Retinal pigment epithelial cell (primary cell): ENCODE measurements around the gene COL4A5.

Source experiments
- DNase-seq: peaks from one replicate; pipeline ENCODE4 v3.0.0-alpha.2; 2010; ENCODE audit warnings: low read depth
- H3K4me3 ChIP-seq: 2 replicates; pipeline ENCODE4 v1.5.1; 2011; ENCODE audit warnings: mild to moderate bottlenecking, low read length, control low read depth, moderate library complexity
- TF ChIP-seq, protein P1 (sequence below): conservative IDR thresholded peaks from 2 replicates; pipeline ENCODE4 v1.5.1; 2011; ENCODE audit warnings: low read depth, low read length, control low read depth, inconsistent platforms

COL4A5 gene

DNA sequence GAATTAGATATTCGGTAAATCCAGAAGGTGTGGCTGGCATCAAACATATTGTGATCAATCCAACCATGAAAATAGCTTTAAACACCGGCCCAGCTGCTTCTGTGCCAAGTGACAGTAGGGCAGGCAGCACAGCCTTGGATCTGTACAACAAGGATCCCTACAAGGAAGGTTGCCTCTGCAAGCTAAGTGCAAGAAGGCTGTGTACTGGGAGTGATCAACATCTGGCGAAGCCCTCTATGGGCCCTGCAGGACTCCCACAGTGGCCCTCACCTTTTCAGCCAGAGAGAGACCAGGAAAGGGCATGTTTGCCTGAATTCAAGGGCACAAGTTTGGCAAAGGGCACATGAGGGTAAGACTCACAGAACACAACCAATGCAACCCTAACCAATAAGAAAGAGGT is 287.1 kb downstream of the COL4A5 start:
- no peak for DNase-seq
- TF ChIP-seq, protein P1, sequence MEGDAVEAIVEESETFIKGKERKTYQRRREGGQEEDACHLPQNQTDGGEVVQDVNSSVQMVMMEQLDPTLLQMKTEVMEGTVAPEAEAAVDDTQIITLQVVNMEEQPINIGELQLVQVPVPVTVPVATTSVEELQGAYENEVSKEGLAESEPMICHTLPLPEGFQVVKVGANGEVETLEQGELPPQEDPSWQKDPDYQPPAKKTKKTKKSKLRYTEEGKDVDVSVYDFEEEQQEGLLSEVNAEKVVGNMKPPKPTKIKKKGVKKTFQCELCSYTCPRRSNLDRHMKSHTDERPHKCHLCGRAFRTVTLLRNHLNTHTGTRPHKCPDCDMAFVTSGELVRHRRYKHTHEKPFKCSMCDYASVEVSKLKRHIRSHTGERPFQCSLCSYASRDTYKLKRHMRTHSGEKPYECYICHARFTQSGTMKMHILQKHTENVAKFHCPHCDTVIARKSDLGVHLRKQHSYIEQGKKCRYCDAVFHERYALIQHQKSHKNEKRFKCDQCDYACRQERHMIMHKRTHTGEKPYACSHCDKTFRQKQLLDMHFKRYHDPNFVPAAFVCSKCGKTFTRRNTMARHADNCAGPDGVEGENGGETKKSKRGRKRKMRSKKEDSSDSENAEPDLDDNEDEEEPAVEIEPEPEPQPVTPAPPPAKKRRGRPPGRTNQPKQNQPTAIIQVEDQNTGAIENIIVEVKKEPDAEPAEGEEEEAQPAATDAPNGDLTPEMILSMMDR, result no peak
- H3K4me3 ChIP-seq, result no peak overlapping the region

GRCh38 chrX:108731153-108731552 is 291.5 kb downstream of the COL4A5 start:
- TF ChIP-seq, protein P1, result no peak
- H3K4me3 ChIP-seq, result no peak overlapping the region
- DNase-seq, result no peak

DNA sequence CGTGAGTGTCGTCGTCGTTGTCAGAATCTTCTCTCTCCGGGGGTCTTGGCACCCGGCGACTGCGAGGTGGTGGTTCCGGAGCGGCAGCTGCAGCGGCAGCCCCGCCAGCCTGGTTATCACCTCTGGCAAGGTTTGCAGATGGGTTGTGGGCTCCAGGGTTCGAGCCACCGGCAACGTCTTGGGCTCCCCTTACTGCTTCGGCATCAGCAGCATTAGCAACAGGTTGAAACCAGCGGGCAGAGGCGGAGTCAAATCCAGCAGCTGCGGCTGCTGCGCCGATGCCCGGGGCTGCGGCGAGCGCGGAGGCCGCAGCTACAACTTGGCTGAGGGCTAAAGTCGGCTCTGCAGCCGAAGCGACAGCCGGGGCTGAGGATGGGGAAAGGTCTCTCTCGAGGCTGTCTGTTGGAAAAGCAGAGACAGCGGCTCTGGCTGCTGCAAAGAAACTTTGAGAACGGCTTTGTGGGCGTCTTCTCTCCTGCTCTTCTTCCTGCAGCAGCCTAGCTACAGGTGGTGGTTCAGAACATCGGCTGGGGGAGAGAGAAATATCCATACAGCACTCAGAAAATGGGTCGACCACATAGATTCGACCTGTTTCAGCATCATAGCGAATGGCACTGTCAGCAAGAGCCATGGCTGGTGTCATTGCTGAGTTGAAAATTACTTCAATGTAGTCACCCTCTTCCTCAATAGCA is 293.1 kb downstream of the COL4A5 start:
- H3K4me3 ChIP-seq, result no peak overlapping the region
- TF ChIP-seq, protein P1, result no peak
- DNase-seq, result no peak

GRCh38 chrX:108734426-108734825 is 294.8 kb downstream of the COL4A5 start:
- no peak for DNase-seq
- H3K4me3 ChIP-seq, result no peak overlapping the region
- TF ChIP-seq, protein P1, result no peak

DNA sequence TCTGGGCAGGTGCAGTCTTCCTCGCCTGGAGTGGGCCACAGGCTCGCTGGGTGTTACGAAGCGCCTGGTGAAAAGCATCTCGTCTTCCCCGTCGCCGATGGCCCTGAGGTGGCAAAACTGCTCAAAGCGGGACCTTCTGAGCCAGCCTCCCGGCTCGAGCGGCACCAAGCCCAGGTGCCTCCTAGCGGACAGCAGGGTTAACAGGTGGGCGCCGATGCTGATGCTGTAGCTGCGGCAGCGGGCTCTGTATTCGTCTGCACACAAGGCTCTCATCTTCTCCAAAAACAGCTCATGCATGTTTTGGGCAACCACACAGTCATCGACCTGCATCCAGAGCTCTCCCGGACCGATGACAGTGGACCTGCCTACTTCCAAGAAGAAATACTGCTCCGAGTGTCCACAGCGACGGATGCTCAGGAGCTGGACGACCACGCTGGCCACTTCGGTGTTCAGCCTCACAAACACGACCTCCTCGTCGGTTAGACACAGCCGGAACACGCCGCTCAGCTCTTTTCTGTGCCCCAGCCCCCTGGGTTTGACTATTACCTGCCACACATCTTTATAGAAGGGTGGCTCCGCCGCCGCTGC is 295.5 kb downstream of the COL4A5 start:
- no peak overlapping the region for H3K4me3 ChIP-seq
- no peak for DNase-seq

GRCh38 chrX:108735679-108736508 is 296.3 kb downstream of the COL4A5 start:
- TF ChIP-seq, protein P1, result no peak
- no peak for DNase-seq
- H3K4me3 ChIP-seq, result peak overlapping the region; percentile 49

More for the DNA sequence above, 295.5 kb downstream of the COL4A5 start:
- TF ChIP-seq, protein P1, result peak; percentile 24
